HG02588 (cell line): ENCODE data around the gene HLA-G.
"Not testable (repeated sequence)": the region's sequence is repeated elsewhere in the genome, so short reads cannot be mapped to it uniquely, and the experiment has no call there.

Experiments used
- ATAC-seq: cut with Tn5 transposase; IDR thresholded peaks from one replicate; pipeline ENCODE4 v1.9.1; 2021; ENCODE audit warnings: mild to moderate bottlenecking, moderate library complexity; ENCODE audit not compliant: unreplicated experiment

HLA-G gene

GRCh38 chr6:29865631-29866030 is 38.0 kb downstream of the HLA-G start:
- ATAC-seq: no peak

- no peak for ATAC-seq
These were observed 42.5 kb downstream of the HLA-G start for GRCh38 chr6:29870104-29870503.

GRCh38 chr6:29872791-29873190 is 45.2 kb downstream of the HLA-G start:
- no peak for ATAC-seq

GRCh38 chr6:29875257-29875656 is 47.6 kb downstream of the HLA-G start:
- ATAC-seq: no peak

GRCh38 chr6:29875734-29876133 is 48.1 kb downstream of the HLA-G start:
- not testable (repeated sequence) for ATAC-seq
